Kidney epithelial cell (primary cell): ENCODE data around the gene DEFB123. TPM values are rescaled to one million over a fixed set of nuclear protein-coding genes. Genes with fewer than 3 reads are reported as not detected.

Source experiments
- DNase-seq: peaks from one replicate; pipeline ENCODE4 v3.0.0-alpha.2; 2010; ENCODE audit warnings: low read depth
- H3K27me3 ChIP-seq: 2 replicates; pipeline ENCODE4 v1.6.0; 2011; ENCODE audit warnings: low read length; ENCODE audit not compliant: control insufficient read depth, insufficient read depth
- H3K36me3 ChIP-seq: 2 replicates; pipeline ENCODE4 v1.5.1; 2011; ENCODE audit warnings: low read length; ENCODE audit not compliant: control insufficient read depth, insufficient read depth
- H3K4me3 ChIP-seq: 2 replicates; pipeline ENCODE4 v1.5.1; 2011; ENCODE audit warnings: low read depth, mild to moderate bottlenecking, control low read depth, low read length
- CTCF ChIP-seq: IDR thresholded peaks from 2 replicates; pipeline ENCODE4 v1.5.1; 2011; ENCODE audit warnings: mild to moderate bottlenecking, moderate library complexity, low read length, control low read depth, inconsistent platforms; ENCODE audit not compliant: insufficient read depth, poor library complexity, severe bottlenecking
- total RNA-seq: library from RNA; depleted of rRNA; stranded (reverse); fragments of >200 nt; gene quantifications from 2 replicates; pipeline ENCODE4 v1.2.3, GENCODE V29; 2015

The DEFB123 gene
- total RNA-seq, 1 donor from 2014 or later = not detected

- no peak overlapping the region for H3K4me3 ChIP-seq
- TF ChIP-seq CTCF = no peak
- peaks cover 7% of the 10 kb centered on the region for H3K27me3 ChIP-seq
- DNase-seq = no peak
- H3K36me3 ChIP-seq = no peaks in the 10 kb centered on the region
These were observed 50.3 kb downstream of the DEFB123 start for GRCh38 chr20:31490752-31491151.

DNA sequence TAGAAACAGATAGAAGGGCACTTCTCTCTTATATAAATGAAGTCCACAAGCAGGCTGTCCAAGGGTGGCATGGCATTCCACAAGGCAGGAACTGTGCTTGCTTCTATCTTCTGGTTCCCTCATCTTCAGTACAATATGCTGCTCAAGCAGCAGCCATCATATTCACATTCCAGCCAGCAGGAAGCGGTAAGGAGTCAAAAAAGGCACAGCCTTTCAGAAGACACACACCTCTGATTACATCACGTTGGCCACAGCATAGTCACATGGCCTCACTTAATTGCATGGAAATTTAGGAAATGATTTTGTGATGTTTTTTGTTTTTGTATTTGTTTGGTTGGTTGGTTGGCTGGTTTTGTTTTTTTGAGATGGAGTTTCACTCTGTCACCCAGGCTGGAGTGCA is 53.7 kb downstream of the DEFB123 start:
- TF ChIP-seq CTCF = peak; percentile 25
- no peak overlapping the region for H3K4me3 ChIP-seq
- H3K36me3 ChIP-seq = no peaks in the 10 kb centered on the region
- H3K27me3 ChIP-seq = peaks cover 8% of the 10 kb centered on the region
- no peak for DNase-seq

- Histone ChIP-seq H3K27me3 (peaks cover 8% of the 10 kb centered on the region), H3K4me3 (no peak overlapping the region), H3K36me3 (no peaks in the 10 kb centered on the region)
- DNase-seq = no peak
- TF ChIP-seq CTCF = no peak
These were observed 56.4 kb downstream of the DEFB123 start for GRCh38 chr20:31496761-31497295.

- H3K4me3 ChIP-seq = no peak overlapping the region
- TF ChIP-seq CTCF = no peak
- peaks cover 10% of the 10 kb centered on the region for H3K27me3 ChIP-seq
- no peaks in the 10 kb centered on the region for H3K36me3 ChIP-seq
- no peak for DNase-seq
These were observed 57.6 kb downstream of the DEFB123 start for GRCh38 chr20:31497838-31498540.

Other genes starting within 250 kb of the DEFB123 start
- gene DEFB115, start 183.0 kb upstream of the DEFB123 start, total RNA-seq = not detected in 2 replicates
- not detected in 2 replicates for gene DEFB116, start 132.0 kb upstream of the DEFB123 start, total RNA-seq
- not detected in 2 replicates for gene DEFB118, start 72.0 kb upstream of the DEFB123 start, total RNA-seq
- not detected in 2 replicates for gene DEFB119, start 50.0 kb upstream of the DEFB123 start, total RNA-seq
- not detected in 2 replicates for gene DEFB121, start 34.4 kb upstream of the DEFB123 start, total RNA-seq
- gene DEFB124, start 34.5 kb downstream of the DEFB123 start, total RNA-seq = not detected in 2 replicates
- not detected in 2 replicates for gene REM1, start 34.7 kb downstream of the DEFB123 start, total RNA-seq
- 116 and 133 TPM in 2 replicates for gene HM13, start 73.8 kb downstream of the DEFB123 start, total RNA-seq
- 27.5 and 32.1 TPM in 2 replicates for gene ID1, start 164.7 kb downstream of the DEFB123 start, total RNA-seq
- gene COX4I2, start 197.3 kb downstream of the DEFB123 start, total RNA-seq = 0.25 TPM in 1 of 2 replicates, not detected in the other